Renal cortex interstitium (tissue), 11 donors: ENCODE results near the gene RAD51B. TPM values are rescaled to one million over a fixed set of nuclear protein-coding genes. Genes with fewer than 3 reads are reported as not detected.
"Not testable (repeated sequence)": the region's sequence is repeated elsewhere in the genome, so short reads cannot be mapped to it uniquely, and the experiment has no call there.

Source experiments
- DNase-seq, 11 donors: peaks; one replicate each; pipeline ENCODE4 v3.0.0-alpha.2; 2013; ENCODE audit warnings: low read depth in 9 of 11, low spot score in 4 of 11; ENCODE audit errors: extremely low read depth in 1 of 11
- polyA plus RNA-seq, 3 donors: library from polyadenylated mRNA; unstranded; fragments of 120-200 nt; gene quantifications; one replicate each; pipeline ENCODE4 v1.2.1, GENCODE V29; 2013; ENCODE audit not compliant: insufficient read length in 3 of 3

Gene RAD51B
- polyA plus RNA-seq, 3 donors = 12.5 to 13.0 (median 12.5) TPM

DNA sequence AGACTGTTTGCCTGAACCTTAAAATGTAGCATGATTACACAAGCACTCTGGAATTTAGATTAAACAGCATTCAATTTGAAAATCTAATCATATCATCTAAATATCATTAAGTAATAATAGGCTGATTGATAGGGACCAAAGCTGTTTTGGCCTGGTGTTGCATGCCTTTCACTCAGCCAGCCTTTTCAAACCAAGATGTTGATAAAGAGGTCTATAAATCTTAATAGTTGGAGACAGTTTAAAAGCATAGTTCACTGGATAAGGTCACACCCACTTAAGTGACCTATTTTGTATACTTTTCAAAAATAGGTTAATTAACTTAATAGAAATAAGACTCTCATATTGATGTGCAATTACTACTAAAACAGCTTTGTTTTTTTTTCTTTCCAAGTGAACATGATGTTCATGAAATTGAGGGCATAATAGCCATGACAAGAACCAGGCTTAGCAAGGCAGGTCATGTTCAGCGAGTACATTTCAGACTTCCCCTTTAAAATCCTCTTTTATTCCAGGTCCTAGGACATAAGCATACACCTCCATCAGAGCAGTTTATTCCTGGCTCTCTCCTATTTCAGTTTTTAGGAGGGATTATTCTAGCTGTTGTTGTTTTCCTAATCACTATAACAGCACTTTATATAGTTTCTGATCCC is 349.0 kb downstream of the RAD51B start:
- DNase-seq = no peak

DNA sequence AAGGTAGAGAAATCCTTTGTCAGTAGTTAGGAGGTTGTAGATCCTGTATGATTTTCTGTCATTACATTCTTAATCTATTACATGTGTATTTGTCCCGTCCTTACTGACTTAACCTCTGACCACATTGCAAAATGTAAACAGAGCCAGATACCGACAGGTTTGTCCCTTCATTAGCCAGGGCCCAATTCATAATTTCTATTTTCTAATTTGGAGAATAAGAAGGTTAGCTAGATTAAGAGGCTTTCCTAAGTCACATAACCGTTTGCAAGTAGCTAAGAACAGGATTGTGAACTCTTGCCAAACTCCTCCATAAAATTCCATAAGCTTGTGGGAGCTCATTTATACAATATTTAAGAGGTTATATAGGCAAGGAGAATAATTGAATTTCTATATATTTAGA is 352.6 kb downstream of the RAD51B start:
- DNase-seq = no peak

DNA sequence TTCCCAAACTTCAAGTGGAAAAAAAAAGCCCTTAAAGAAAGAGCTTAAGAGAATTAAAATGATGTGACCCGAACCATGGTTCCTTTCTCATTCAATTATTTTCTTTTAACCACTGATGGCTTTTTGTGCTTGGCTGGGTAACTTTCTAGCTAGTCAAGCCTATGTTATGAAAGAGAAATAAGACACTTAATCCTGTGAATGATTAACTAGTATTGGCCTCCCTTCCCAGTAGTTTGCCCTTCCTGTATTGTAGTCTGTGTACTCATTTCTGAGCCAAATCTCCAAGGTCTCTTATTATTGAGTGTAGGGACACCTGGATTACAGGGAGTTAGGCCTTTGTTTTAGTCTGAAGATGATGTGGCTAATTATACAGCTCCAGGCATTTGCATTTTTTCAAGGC is 353.0 kb downstream of the RAD51B start:
- DNase-seq = peak in 4 of 11 donors; percentile 65 to 79 (median 71)

- DNase-seq = no peak
Observed at GRCh38 chr14:68173227-68173972, 353.8 kb downstream of the RAD51B start.

- no peak for DNase-seq
Observed at GRCh38 chr14:68174446-68174845, 354.9 kb downstream of the RAD51B start.

DNA sequence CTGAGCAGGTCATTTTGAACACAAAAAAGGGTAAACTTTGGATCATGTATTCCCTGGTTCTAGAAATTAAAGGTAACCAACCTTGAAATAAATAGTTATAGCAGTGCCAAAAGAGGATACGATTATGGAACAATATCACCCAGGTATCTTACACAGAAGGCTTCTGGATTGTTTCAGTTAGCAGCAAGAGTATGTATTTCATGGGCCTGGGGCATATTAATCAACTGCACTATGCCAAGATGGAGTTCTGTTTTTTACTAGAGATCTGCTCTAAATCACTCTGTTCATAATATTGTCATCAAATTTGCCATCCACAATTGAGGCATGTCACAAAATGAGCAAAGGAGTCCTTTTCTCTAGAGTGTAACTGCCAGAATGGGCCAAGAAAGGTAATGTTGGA is 357.1 kb downstream of the RAD51B start:
- no peak for DNase-seq

GRCh38 chr14:68177728-68178127 is 358.1 kb downstream of the RAD51B start:
- no peak for DNase-seq

DNA sequence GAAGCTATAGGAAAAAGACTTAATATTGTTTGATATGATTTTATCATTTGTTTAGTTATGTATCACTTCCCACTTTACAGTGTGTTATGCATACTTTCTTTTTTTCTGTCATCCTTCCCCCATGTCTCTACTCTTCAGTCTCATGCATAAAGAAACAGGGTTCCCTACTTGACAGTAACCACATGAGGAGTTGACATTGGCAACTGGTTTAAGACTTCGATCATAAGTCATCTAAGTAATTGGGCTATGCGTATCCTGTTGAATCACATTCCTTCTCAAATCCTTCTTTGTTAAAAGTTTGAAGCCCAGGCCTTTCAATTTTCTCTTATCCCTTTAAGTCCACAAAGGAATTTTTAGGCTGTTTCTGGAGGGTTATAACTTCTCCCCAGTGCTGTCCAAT is 358.7 kb downstream of the RAD51B start:
- DNase-seq = no peak

DNA sequence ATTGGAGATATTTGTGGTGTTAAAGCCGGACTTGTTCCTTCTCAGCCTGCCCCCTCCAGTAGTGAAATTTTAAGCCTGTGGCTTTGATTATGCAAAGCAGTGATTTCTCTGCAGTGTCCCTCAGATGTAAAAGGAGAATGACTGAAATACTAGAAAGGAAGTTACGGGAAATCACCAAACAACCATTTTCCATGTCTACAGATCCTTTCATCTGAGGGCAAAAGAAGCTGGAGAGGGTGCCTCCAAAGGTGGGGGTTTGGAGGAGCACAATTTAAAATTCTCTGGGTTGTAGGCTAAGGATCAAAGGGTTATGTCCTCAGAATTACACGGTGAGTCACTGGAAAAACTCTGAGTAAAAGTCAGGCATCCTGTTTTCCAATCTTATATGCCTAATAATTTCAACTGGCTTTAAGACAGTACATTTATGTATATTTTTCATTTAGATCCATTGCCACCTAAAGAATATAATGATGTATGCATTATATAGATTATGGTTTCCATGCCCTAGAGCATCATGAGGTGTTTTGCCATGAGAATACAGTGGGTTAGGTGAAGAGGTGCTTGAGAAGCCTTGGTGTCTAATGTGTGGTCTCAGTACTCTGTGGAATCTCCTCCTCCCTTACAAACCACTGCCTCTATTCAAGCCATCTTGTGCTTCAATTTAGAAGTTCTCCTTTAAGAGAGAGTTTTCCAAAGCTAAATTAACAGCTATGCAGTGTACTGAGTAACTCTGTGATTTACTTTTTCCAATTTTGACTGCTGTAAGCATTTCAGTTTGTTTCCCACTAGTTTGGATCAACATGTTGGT is 362.1 kb downstream of the RAD51B start:
- DNase-seq = no peak

DNA sequence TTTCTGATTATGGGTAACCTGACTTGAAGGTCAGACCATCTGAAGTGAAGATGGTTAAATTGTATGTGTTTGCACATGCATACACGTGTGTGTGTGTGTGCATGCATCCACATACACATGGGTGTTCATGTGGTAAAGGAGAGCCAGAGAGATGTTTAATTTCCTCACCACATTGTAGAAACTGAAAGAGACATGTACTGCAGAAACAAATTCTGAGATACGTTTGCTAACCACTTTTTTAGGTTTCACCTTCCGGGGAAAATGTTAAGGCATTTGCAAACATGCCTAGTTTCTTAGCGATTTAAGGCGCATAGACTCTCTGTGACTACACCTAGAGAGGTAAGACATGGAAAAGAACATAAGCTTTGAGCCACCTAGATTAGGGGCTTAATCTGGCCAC is 362.9 kb downstream of the RAD51B start:
- DNase-seq = no peak

GRCh38 chr14:68186500-68187276 is 367.1 kb downstream of the RAD51B start:
- not testable (repeated sequence) for DNase-seq

- no peak for DNase-seq
Observed at GRCh38 chr14:68188174-68188573, 368.6 kb downstream of the RAD51B start.

DNA sequence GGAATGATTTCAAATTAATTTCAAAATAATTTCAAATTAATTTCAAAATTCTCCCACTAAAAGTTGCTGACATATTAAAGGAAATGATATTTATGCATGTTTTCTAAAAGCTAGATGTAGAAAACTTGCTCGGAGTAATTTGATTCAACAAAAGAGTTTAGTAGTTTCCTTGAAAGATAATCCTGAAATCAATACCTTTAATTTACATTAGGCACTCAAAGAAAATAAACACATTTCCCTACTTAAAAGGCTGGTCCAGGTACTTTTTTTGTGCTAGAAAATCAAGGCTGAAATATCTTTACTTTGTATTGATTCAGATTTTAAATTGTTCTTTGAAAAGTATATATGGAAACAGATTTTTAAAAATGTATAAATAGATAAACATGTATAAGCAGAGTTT is 370.5 kb downstream of the RAD51B start:
- no peak for DNase-seq

- DNase-seq = no peak
Observed at GRCh38 chr14:68191567-68192321, 372.2 kb downstream of the RAD51B start.

- DNase-seq = no peak
Observed at GRCh38 chr14:68192935-68193334, 373.4 kb downstream of the RAD51B start.

- DNase-seq = peak in 2 of 11 donors; percentile 53 to 63
Observed at GRCh38 chr14:68193970-68194681, 374.5 kb downstream of the RAD51B start.

DNA sequence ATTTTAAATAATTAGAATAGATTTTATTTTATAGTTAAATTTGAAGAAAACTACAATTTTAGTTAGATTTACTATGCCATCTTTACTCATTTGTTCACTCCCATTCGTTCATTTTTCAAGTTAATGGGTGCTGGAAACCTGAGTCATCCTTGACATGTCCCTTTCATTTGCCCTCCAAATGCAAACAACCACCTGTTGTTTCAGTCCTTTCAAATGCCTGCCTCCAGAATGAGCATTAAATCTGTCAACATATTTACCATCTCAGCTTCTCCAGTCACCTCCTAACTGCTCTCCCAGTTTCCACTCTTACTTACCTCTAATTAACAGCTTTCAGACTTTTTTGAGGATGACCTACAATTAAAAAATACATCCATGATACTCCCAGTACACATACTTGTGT is 375.5 kb downstream of the RAD51B start:
- DNase-seq = peak in 1 of 11 donors; percentile 67
